Medulla oblongata (tissue), 1 donor: ENCODE data around the gene PGD.

ENCODE experiments used
- DNase-seq: peaks from one replicate; pipeline ENCODE4 v3.0.0-alpha.2; 2015; ENCODE audit errors: extremely low spot score

The PGD gene

DNA sequence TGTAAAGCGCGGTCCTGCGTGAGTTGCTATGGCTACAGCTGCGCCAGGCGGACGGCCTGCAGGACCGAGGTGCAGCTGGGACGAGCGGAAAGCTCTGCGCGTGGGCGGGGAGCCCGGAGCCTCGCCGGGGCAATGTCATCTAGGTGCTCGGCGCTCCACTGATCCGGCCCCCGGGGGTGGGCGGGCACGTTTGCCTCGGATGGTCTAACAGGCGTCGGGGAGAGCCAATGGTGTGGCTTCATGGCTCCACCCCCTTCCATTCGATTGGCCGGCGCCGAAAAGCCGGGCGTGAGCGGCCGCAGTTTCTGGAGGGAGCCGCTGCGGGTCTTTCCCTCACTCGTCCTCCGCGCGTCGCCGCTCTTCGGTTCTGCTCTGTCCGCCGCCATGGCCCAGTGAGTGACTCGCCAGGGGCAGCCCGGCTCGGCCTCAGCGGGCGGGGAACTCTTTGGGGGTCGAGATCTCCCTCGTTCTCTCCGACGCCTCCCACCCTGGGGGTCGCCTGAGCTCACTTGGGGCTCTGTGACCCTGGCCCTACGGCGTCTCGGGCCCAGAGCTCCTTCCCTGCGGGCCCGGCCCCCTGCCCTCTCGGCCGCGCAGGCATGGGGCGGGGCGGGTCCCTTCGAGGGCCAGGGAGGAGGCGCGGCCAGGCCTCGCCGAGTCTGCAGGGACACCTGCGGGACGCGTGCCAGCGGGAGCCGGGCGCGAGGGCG is at the start of gene PGD:
PGD (plus strand) TSS at position 331 of the 710 bp plus-strand sequence; CDS start at position 385, 54 bp downstream.
- DNase-seq, result peak; percentile 98

DNA sequence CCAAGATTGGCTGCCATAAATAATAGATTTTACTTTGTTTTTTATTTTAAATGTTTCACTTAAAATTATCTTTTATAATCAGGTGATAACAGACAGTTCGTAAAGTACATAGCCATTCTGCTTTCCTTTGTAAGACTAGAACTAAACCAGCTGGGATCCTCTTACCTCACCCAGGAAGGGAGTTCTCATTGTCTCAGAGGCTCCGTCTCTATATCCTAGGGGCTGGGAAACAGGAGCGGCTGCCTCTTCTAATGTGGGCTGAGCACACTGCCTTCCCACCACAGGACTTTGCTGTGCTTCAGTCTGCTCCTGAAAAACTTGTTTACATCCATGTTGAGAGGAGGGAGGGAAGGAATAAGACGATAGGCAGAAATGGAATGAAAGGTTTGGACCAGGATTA is 45.6 kb upstream of the PGD start:
- no peak for DNase-seq

DNA sequence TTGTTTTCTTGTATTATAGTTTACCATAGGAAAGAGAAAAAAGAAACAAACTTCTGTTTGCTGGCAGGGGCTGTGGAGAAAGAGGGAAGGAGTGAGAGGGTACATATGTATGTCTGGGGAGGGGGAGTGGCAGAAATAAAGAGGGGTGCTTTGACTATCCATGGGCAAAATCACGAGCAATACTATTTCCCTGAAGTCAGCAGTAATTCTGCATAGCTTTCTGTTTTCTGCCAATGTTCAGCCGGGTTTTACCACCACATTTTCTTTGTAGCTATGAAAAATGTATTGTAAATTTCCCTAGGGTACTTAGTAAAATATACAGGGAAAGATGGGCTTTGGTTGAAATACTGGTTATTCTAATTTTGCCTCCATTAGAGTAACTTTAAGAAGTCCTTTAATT is 45.2 kb upstream of the PGD start:
- no peak for DNase-seq

DNA sequence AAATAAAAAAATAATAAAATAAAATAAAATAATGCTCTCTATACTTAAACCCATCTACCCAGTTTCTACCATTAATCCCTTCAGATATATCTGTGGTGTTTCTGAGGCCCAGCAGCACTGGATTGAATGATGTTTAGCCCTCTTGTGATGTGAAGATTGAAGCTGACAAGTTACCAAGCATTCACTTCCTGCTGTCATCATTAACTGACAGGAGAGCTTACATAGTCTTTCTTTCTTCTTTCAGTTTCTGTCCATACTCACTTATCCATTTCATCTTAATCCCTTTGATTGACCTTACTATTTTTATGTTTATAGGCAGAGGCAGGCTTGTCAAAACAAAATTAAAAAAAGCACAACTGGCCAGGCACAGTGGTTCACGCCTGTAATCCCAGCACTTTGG is 38.8 kb upstream of the PGD start:
- no peak for DNase-seq

DNA sequence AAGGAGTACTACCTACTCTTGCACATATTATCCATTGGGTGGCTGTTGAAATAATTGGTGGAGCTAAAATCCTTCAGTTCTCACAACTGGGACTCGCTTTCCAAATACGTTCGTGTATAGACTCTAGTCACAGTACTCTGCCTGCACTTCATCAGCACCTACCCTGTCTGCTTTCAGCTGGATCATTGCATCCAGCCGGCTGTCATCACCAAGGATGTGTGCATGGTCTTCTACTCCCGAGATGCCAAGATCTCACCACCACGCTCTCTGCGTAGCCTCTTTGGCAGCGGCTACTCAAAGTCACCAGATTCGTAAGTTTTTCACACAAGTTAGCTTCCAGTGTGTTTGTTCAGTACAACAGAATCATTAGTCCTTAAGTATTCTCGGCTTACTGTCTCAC is 37.3 kb upstream of the PGD start:
- no peak for DNase-seq

DNA sequence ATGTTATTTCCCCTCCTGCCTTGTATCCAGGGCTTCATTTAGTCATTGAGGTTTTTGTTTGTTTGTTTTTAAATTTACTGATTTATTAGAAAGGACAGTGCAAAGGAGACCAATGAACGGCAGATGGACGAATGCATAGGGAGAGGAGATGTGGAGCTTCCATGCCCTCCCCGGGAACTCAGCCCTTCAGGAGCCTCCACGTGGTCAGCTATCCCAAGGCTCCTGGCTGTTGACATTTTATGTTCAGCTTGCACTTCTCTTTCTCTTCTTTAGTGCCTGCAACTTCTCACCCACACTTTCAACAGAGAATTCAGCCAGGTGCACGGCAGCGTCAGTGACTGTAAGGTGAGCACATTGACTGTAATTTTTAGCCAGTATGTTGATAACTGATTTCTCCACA is 30.7 kb upstream of the PGD start:
- DNase-seq, result no peak

DNA sequence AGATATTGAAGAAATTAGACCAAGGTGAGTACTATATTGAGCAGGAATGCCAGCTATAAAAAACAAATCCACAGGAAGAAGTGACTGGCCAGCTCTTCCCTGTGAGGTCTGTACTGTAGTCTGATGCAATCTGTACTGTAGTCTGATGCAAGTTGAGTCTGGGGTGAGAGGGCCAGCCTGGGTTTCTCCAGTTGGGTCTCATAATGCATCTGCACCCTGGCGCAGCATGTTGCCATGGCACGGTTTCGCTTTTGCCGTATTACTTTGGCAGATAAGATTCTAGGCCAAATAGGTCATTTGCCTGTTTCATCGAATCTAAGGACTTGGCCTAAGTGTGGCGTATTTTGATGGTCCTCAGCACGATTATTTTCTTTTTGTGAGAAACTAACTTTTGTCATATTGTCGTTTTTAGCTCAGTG is 24.4 kb upstream of the PGD start:
- DNase-seq, result no peak

DNA sequence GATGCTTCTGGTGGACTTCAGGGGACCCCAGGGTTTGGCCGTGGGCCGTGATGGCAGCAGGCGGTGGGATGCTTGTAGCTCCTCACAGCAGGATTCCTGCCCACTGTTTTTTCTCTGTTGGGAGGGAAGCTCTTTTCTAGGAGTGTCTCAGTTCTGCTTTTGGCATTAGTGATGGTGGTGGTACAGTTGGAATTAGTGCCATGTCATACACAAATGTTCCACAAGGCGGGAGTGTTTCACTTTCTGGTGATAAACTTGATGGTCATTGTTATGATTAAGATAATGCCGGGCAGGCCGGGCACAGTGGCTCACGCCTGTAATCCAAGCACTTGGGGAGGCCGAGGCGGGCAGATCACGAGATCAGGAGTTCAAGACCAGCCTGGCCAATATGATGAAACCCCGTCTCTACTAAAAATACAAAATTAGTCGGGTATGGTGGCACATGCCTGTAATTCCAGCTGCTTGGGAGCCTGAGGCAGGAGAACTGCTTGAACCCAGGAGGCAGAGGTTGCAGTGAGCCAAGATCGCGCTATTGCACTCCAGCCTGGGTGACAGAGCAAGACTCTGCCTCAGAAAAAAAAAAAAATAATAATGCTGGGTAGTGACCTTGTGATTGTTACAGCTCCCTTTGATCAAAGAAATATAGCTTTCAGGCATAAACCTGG is 21.4 kb upstream of the PGD start:
- peak; percentile 84 for DNase-seq

DNA sequence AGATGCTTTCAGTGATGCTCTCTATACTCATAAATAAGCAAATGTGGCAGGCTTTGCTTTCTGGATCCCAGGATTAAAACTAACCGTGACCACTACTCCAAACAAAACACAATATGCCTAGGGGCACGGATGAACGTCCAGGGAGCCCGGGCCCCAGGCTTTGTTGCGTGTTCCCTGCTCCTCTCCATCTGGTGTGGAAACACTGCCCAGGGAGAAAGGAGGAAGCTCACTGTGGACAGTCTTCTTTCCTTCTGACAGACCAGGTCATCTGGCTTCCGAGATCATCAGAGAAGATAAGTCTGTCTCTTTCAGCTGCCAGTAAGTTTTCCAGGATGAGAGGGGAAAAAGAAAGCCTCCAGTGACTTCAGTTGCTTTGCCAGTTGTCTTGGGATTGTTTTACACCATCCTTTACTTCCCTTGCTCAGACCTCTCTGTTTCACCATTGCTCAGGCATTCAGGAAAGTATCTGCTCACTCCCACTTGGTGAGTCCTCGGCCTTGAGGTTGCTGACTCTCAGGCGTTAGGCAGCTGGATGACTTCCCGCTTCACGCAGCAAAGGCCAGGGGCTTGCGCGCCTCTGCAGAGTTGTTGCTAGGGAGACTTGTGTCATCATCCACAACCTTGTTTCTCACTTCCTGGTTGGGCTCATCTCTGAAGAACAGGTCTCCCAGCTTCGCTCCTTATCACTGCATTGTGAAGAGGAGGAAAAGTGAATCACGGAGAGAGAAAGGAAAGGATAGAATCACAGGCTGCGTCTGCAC is 20.6 kb upstream of the PGD start:
- DNase-seq, result peak; percentile 56

DNA sequence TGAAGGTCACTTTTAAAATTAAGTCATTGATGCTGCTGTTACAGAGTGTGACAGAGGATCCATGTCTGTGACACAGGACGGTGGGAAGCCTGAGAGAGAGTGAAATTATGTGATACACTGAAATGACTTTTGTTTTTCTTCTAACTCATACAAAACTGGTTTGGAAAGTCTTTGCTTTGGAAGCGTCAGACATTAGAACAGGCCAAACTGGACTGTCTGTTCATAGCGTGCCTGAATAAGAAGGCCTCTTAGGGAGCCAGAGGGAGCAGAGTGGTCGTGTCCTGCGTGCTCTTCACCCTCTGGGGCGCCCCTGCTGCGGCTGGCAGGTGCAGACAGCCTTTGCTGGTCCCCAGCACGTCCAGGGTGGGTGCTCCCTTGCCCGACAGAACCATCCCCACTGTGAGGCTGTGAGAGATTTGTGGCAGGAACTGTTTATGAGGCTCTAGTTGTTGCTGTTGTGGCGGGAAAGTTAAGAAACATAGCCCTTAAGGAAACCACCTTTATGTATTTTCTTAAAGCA is 19.7 kb upstream of the PGD start:
- no peak for DNase-seq

DNA sequence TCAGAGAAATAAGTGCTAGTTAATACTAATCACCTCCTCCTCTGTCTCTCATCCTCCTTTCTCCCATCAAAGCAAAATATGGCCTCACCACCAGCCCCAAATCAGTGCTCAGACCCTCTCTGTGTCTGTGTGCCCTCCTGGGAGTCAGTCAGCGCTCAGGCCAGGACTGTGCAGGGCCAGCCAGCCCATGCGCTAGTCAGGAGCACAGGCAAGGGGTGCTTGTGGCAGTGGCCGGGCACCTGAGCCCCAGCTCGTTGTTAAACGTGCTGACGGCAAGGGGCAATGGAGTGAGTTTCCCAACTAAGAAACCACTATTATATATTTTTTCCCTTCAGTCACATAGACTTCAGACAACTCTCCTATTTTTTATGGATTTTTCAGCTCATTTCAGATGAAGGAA is 19.2 kb upstream of the PGD start:
- no peak for DNase-seq

DNA sequence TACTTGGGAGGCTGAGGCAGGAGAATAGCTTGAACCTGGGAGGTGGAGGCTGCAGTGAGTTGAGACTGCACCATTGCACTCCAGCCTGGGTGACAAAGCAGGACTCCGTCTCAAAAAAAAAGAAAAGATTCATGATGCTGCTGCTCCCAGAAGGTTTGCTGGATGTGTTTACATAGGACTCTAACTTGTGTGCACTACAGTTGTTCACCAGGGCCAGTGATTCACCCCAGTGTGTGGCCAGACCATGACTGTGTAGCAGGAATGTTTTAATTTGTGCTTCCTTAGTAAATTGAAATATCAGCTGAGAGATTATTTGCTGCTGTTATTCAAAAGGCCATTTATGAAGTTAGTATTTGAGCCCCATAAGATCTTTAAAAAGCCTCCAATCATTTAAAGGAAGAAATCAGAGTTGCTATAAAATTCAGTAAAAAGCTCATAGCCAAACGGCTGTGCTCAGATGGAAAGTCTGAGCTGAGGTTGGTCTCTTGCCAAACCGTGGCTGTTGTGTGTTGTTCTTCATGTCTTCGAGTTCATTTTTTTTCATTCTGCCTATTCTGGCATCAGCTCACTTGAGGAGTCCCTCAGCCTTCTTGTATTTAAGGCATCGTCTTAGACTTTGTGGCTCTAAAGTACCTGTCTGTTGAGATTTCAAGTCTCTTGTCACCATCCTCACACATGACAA is 18.1 kb upstream of the PGD start:
- DNase-seq, result peak; percentile 54

DNA sequence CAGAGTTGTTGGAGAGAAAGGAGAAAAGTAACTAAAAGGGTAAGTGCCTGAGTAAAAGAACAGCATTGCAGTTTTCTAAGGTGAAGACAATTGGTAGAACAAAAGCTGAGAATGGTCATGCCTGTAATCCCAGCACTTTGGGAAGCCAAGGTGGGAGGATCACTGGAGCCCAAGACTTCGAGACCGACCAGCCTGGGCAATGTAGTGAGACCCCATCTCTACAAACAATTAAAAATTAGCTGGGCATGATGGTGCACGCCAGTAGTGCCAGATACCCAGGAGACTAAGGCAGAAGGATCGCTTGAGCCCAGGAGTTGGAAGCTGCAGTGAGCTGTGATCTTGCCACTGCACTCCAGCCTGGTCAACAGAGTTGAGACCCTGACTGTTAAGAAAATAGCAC is 15.2 kb upstream of the PGD start:
- no peak for DNase-seq

DNA sequence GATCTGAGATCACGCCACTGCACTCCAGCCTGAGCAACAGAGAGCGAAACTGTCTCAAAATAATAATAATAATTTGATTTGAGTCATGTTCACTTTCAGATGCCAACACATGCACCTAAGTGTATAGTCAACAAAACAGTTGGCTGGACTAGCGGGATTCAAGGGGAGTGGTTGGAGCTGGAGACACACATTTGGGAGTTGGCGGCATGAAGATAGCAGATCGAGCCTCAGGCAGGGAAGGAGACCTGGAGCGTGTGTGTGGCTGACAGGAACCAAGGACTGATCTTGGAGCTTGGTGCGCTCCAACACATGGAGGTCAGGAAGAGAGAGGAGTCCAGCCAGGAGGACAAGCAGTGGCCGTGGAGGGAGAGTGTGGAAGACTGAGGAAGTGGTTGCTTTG is 14.6 kb upstream of the PGD start:
- DNase-seq, result no peak

DNA sequence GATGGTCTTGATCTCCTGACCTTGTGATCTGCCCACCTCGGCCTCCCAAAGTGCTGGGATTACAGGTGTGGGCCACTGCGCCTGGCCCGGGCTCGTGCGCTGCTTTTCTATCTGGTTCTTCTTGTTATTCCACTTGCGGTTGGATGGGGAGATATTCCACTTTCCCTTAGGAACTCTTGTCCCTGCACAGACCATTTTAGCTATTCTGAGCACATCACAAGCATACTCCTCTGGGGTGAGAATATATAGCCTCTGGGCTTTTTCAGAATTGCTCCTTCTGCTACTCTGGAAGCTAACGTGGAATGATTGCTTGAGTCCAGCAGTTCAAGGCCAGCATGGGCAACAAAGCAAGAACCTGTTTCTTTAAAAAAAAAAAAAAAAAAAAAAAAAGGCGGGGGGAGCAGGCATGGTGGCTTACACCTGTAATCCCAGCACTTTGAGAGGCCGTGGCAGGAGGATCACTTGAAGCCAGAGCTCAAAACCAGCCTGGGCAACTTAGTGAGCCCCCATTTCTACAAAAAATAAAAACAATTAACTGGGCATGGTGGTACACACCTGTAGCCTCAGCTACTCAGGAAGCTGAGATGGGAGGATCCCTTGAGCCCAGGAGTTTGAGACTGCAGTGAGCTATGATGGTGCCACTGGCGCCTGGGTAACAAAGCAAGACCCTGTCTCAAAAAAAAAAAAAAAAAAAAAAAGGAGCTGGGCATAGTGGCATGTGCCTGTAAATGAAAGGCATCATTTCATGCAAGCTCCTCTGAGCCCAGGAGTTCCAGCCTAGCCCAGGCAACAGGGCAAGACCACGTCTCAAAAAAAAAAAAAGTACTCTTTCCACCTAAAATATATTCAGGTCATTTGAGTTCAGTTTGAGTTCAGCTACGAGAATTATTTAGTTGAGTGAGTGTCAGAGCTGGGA is 11.8 kb upstream of the PGD start:
- no peak for DNase-seq

DNA sequence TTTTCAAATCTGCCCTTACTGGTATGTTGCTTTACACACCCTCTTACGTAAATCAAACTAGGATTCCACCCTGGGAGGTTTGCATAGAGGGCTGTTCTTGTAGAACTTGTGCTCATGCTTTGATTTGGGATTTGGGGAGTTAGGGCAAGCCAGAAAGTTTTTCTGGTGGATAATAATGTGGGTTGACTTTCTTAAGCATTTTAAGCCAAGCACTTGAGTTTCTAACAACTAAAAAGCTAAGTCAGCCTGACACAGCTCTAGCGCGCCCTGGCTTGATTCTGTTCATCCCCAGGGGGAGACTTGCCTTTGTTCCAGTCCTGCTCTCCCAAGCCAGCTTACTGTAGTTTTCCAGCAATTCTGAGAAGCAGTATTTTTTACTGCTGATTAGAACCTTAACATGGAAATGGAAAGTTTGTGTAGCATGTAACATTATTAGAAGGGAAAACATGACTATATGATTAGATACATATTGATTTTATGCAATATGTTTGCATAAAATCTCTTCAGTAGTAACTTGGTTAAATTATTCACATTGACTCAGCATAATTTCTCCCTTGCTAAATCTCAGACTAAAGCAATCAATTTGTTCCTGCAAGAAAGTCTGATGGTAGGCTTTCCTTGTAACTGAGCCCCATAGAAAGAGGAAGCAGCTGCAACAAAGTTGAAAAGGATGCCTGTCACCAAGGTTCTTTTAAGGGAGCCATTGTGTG is 11.0 kb upstream of the PGD start:
- DNase-seq, result peak; percentile 69

DNA sequence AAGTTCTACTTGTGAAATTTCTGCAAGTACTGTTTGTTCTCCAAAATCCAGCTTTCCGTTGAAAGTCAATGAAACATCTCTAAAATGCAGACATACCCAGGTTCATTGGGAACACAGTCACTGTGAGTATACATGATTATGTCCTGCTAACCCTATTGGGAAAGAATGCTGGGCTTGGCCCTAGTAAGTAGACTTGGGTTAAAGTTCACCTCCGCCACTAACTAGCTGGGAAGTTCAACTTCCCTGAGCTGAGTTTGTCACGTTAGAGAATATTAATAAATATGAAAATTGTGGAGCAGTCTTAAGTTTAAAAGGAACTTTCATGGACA is 10.5 kb upstream of the PGD start:
- DNase-seq, result no peak

DNA sequence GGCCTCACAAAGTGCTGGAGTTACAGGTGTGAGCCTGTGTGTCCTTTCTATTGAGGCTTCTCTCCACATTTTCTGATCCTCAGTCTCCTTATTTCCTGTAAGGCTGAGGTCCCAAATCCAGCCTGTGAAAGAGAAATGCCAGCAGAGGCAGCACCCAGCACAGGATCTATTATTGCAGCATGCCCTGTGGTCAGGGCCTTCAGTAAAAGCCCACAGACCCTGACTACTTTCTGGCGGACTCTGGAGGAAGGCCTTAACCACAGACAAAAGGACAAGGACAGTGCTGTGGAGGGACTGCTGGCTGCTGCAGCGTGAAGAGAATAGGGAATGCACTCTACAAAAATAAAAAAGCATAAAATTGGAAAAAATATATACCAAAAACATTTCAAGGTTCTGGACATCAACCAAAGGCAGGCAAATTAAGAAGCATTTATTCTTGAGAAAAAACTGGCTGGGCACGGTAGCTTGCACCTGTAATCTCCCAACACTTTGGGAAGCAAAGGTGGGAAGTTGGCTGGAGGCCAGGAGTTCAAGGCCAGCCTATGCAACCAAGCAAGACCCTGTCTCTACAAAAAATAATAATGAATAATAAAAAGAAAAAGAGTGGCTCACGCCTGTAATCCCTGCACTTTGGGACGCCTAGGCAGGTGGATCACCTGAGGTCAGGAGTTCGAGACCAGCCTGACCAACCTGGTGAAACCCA is 9.4 kb upstream of the PGD start:
- DNase-seq, result no peak

DNA sequence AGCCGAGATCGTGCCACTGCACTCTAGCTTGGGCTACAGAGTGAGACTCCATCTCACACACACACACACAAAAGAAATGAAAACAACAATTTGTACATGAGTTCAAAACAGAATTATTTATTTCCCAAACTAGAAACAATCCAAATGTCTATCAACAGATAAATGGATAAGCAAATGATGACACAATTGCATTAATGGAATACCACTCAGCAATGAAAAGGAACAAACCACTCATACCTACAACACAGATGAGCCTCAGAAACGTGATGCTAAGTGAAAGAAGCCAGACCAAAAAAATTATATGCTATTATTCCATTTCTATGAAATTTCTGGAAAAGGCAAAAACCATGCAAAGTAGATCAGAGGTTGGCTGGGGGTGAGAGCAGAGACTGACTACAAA is 2.0 kb upstream of the PGD start:
- no peak for DNase-seq

DNA sequence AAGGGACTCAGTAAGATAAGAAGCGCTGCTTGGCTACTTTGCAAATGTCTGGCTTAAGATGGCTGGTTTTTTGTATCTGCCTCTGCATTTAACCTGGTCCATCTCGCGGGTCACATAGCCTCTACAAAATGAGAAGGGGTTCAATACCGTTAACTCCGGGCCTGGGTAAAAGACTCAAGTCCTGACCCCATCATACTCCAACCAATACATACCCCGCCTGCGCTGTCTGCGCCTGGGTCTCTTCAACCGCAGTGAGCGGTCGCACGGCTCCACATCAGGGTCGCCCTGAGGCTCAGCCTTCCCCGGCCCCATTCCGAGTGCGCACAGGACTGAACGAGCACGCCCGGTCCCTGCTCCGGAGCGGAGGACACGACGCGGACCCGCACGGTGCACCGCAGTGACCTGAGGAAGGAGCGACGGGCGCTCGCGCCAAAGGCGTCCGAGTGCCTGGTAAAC is 558 bp upstream of the PGD start:
- DNase-seq, result no peak
